HG03280 (cell line): ENCODE data around the gene NAGLU.
"Not testable (repeated sequence)": the region's sequence is repeated elsewhere in the genome, so short reads cannot be mapped to it uniquely, and the experiment has no call there.

Experiments
- ATAC-seq: cut with Tn5 transposase; IDR thresholded peaks from one replicate; pipeline ENCODE4 v1.9.1; 2021; ENCODE audit warnings: mild to moderate bottlenecking, moderate library complexity; ENCODE audit not compliant: unreplicated experiment

The NAGLU gene

GRCh38 chr17:42543190-42544079 lies 7.4 kb downstream of the NAGLU start:
- ATAC-seq: no peak

DNA sequence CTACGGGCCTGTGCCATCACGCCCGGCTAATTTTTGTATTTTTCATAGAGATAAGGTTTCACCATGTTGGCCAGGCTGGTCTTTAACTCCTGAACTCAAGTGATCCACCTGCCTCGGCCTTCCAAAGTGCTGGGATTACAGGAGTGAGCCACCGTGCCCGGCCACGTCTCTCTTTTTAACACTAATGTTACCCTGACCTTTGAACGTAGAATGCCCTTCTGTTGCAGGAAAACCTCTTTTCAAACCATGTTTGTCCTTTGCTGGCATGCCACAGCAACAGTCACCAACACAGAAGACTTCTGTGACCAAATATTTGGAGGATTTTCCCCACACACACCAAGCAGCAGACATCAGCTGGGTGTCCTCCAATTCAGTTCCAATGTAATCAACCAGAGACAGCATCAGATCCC lies 8.8 kb downstream of the NAGLU start:
- ATAC-seq: no peak

DNA sequence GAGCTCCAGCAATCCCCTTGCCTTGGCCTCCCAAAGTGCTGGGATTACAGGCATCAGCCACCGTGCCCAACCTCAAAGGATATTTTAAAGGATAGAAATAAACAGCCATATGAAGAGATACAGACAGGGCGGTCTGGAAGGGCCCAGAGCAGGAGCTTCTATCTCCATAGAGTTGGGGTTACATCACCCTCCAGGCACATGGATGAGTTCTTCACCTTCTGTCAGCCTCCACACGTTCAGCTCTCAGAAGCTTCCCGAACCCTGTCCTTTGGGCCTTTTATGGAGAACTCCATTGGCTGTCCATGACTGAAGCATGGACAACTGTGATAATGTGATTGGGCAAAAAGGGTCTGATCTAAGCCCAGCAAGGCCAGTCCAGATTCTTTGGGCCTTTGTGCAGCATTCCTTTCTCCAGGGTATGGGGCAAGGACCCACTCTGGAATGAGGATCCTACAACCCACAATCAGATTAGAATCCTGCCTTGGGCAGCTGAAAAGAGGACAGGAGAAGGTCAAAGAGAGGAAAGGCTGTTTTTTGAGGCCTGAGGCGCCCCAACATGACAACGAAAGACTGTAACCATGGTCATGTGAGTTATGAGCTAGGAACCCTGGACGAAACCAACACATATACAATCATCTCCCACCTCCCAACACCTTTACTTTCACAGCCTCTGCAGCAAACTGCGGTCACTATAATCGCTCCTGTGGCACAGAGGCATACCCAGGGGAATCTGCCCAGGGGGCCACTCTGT lies 9.9 kb downstream of the NAGLU start:
- ATAC-seq: not testable (repeated sequence)

DNA sequence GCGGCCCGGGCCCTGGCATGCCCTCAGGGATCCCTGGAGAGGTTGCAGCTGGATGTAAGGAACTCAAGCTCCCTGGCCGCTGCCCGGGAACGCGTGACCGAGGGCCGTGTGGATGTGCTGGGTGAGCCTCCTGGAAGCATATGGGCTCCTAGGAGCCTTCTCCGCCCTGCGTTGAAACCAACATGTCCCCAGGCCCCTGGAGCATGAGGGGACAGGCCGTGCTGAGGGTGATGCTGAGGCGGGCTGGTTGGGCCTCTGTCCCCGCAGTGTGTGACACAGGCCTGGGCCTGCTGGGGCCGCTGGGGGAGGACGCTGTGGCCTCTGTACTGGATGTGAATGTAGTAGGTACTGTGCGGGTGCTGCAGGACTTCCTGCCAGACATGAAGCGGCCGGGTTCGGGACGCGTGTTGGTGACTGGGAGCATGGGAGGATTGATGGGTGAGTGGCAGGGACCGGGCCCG lies 11.0 kb downstream of the NAGLU start:
- ATAC-seq: no peak

- ATAC-seq: no peak
Measured at GRCh38 chr17:42547698-42548069, 11.6 kb downstream of the NAGLU start.

DNA sequence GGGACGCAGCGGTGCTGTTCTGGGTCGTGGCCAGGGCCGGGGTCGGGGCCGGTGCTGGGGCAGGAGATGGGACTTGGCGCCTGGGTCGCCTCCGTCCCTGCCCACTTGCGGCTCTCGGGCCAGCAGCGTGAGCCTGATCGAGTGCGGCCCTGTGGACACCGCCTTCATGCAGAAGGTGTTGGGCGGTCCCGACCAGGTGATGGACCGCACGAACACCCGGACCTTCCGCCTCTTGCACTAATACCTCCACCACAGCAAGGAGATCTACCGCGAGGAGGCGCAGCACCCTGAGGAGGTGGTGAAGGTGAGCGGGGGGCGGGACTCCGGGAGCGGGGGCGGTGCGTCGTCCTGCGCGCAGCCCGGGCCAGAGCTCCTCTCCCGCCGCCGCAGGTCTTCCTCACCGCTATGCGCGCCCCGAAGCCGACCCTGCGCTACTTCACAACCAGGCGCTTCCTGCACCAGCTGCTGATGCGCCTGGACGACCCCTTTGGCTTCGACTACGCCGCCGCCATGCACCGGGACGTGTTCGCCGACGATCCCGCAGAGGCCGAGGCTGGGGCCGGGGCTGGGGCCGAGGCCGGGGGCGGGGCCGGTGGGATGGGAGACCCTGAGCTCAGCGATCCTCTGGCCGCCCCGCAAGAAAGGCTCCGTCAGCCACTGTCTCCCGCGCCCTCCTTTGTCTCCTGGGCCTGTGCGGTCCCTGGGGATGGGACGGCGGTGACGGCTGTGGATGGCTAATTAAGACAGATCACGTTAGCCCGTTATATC lies 12.2 kb downstream of the NAGLU start:
- peak; percentile 64 for ATAC-seq

DNA sequence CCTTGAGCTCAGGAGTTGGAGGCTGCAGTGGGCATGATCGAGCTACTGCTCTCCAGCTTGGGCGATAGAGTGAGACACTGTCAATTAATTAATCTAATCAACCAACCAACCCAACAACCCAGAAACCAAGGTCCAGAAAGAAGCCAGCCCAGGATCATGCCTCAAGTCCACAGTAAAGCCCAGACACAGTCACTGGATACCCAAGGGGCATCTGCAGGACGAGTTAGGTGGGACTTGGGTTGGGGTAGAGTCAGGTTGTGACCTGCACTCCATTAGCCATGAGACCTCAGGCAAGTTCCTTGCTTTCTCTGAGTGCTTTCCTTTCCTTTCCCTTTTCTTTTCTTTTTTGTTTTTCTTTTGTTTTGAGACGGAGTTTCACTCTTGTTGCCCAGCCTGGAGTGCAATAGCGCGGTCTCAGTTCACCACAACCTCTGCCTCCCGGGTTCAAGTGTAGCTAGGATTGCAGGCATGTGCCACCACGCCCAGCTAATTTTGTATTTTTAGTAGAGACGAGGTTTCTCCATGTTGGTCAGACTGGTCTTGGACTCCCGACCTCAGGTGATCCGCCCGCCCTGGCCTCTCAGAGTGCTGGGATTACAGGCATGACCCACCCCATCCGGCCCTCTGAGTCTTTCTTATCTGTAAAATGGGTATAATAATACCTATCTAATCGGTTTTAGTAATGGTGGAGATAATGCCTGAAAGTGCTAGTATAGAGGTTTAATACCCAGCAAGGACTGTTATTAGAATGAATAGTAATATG lies 13.1 kb downstream of the NAGLU start:
- ATAC-seq: no peak

- not testable (repeated sequence) for ATAC-seq
Measured at GRCh38 chr17:42552736-42553135, 16.7 kb downstream of the NAGLU start, which contains the start of gene HSD17B1. HSD17B1 (plus strand) TSS chr17:42552923; CDS start chr17:42552934, 11 bp downstream.

DNA sequence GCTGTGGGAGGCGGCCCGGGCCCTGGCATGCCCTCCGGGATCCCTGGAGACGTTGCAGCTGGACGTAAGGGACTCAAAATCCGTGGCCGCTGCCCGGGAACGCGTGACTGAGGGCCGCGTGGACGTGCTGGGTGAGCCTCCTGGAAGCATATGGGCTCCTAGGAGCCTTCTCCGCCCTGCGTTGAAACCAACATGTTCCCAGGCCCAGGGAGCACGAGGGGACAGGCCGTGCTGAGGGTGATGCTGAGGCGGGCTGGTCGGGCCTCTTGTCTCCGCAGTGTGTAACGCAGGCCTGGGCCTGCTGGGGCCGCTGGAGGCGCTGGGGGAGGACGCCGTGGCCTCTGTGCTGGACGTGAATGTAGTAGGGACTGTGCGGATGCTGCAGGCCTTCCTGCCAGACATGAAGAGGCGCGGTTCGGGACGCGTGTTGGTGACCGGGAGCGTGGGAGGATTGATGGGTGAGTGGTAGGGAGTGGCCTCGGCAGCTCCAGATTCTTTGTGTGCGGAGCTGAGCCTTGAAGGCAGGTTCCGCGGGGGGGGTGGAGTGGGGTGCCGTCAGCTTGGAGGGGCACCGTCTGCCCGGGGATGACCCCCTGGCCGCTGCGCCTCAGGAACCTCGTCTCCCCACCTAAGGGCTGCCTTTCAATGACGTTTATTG lies 17.2 kb downstream of the NAGLU start:
- ATAC-seq: no peak

- ATAC-seq: no peak
Measured at GRCh38 chr17:42553866-42554249, 17.8 kb downstream of the NAGLU start.

DNA sequence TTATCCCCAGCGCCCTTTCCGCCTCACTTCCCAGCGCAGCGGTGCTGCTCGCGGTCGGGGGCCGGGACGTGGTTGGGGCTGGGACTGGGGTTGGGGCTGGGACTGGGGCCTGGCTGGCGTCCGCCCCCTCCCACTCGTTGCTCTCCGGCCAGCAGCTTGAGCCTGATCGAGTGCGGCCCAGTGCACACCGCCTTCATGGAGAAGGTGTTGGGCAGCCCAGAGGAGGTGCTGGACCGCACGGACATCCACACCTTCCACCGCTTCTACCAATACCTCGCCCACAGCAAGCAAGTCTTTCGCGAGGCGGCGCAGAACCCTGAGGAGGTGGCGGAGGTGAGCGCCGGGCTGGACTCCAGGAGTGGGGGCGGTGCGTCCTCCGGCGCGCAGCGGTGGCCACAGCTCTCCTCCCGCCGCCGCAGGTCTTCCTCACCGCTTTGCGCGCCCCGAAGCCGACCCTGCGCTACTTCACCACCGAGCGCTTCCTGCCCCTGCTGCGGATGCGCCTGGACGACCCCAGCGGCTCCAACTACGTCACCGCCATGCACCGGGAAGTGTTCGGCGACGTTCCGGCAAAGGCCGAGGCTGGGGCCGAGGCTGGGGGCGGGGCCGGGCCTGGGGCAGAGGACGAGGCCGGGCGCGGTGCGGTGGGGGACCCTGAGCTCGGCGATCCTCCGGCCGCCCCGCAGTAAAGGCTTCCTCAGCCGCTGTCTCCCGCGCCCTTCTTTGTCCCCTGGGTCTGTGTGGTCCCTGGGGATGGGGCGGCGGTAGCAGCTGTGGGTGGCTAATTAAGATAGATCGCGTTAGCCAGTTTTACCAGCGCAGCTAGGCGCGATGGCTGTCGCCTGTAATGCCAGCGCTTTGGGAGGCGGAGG lies 18.4 kb downstream of the NAGLU start:
- ATAC-seq: peak; percentile 73

GRCh38 chr17:42555122-42555622 lies 19.1 kb downstream of the NAGLU start:
- no peak for ATAC-seq

GRCh38 chr17:42555961-42556617 lies 20.0 kb downstream of the NAGLU start:
- not testable (repeated sequence) for ATAC-seq

DNA sequence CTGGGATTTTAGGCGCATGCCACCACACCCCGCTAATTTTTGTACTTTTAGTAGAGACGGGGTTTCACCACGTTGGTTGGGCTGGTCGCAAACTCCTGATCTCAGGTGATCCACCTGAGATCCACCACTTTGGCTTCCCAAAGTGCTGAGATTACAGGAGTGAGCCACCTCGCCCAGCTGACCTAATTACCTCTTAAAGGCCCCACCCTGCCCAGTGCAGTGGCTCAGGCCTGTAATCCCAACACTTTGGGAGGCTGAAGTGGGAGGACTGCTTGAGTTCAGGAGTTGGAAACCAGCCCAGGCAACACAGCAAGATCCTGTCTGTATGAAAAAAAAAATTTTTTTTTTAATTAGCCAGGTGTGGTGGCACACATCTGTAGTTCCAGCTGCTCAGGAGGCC lies 23.0 kb downstream of the NAGLU start:
- no peak for ATAC-seq

GRCh38 chr17:42560246-42560645 lies 24.2 kb downstream of the NAGLU start:
- ATAC-seq: no peak

- peak; percentile 56 for ATAC-seq
Measured at GRCh38 chr17:42561897-42562387, 25.9 kb downstream of the NAGLU start, which contains the start of gene COASY. COASY (plus strand) TSS chr17:42562148; CDS start chr17:42562623, 475 bp downstream.

DNA sequence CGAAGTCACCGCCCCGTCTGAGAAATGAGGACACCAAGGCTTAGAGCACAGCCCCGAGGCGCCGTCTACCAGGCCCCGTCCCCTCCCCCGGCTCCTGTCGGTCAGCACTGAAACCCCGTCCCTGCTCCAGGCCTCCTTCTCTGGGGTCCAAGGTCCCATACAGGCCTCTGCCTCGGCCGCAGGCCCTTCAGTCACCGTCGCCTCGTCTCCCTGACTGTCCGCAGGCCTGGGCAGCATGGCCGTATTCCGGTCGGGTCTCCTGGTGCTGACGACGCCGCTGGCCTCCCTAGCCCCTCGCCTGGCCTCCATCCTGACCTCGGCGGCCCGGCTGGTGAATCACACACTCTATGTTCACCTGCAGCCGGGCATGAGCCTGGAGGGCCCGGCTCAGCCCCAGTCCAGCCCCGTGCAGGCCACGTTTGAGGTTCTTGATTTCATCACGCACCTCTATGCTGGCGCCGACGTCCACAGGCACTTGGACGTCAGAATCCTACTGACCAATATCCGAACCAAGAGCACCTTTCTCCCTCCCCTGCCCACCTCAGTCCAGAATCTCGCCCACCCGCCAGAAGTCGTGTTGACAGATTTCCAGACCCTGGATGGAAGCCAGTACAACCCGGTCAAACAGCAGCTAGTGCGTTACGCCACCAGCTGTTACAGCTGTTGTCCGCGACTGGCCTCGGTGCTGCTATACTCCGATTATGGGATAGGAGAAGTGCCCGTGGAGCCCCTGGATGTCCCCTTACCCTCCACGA lies 26.5 kb downstream of the NAGLU start:
- no peak for ATAC-seq
